Upper lobe of left lung (tissue), 4 donors: ENCODE data around the gene AFF1.

Experiments
- EP300 ChIP-seq, 4 donors: sonication (generic); formaldehyde crosslinking; IDR thresholded peaks; one replicate each; pipeline ENCODE4 v1.5.1; 2017; ENCODE audit warnings: antibody characterized with exemption in 4 of 4, control low read depth in 2 of 4
- POLR2A ChIP-seq, 4 donors: fragments of 450-650 bp; IDR thresholded peaks; one replicate each; pipeline ENCODE4 v1.5.1; 2016 to 2017; ENCODE audit warnings: antibody characterized with exemption in 4 of 4, mild to moderate bottlenecking in 2 of 4
- POLR2AphosphoS5 ChIP-seq, 2 donors: sonication (generic); formaldehyde crosslinking; IDR thresholded peaks; one replicate each; pipeline ENCODE4 v1.5.1; 2017; ENCODE audit warnings: antibody characterized with exemption in 2 of 2
- TF ChIP-seq, protein P1 (sequence below), 6 experiments: fragments of 450-650 bp in 4 of 6; fragments of 200-600 bp in 2 of 6; sonication (generic) in 2 of 6; IDR thresholded peaks; one replicate each; pipeline ENCODE4 v1.5.1; 2016 to 2019; ENCODE audit warnings: antibody characterized with exemption in 6 of 6

DNA sequence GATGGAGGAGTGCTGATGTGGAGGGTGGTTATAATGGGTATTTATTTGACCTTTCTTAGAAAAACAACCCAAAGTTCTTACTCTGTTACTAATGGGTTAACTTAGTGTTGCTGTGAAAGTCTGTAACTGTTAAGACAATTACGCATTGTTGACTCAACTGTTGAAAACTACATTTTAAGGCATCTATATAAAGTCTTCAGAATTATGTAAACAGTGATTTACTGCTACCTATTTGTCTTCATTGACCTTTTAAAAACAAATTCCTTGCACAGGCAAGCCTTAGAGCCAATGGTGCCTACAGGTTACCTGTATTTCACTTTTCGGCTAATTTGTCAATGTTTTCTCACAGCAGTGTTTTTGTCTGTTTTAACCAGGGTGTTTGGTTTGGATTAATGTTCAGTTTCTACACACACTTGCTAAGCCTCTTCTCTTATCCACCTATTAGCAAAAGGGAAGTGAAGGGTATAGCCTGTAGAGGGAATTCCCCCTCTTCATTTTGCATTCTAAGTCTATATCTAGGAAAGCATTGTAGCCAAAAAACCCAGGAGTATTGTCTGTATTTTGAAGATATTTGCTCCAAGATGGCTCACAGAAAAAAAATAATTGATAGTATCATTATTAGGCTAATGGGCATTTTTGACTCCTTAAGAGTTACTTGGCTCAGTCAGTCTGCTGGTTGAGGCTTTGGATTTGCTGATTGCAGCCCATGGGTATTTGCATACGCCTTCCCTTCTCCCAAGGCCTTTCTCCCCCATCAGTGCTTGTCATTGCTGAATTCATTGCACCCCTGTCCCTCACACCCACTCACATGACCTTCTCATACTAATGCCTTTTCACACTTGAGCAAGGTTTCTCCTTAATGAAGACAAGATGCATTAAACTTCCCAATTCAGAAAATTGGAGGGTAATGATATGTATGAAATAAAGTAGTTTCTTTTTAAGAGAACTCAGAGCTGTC, 30.5 kb downstream of the AFF1 start:
- TF ChIP-seq POLR2AphosphoS5 (IDR thresholded peaks at IDR 0.05) (no peak), EP300 (IDR thresholded peaks at IDR 0.05) (no peak), POLR2A (IDR thresholded peaks at IDR 0.05) (no peak)
- TF ChIP-seq, protein P1, sequence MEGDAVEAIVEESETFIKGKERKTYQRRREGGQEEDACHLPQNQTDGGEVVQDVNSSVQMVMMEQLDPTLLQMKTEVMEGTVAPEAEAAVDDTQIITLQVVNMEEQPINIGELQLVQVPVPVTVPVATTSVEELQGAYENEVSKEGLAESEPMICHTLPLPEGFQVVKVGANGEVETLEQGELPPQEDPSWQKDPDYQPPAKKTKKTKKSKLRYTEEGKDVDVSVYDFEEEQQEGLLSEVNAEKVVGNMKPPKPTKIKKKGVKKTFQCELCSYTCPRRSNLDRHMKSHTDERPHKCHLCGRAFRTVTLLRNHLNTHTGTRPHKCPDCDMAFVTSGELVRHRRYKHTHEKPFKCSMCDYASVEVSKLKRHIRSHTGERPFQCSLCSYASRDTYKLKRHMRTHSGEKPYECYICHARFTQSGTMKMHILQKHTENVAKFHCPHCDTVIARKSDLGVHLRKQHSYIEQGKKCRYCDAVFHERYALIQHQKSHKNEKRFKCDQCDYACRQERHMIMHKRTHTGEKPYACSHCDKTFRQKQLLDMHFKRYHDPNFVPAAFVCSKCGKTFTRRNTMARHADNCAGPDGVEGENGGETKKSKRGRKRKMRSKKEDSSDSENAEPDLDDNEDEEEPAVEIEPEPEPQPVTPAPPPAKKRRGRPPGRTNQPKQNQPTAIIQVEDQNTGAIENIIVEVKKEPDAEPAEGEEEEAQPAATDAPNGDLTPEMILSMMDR (IDR thresholded peaks at IDR 0.05) = no peak
